KMS-11 (cell line): ENCODE data around the gene RAD51B.

Source experiments
- H2AFZ ChIP-seq: fragments of 200-600 bp; sonication (generic); 2 replicates; pipeline ENCODE4 v1.6.1; 2016; ENCODE audit warnings: antibody characterized with exemption, mixed run types, low read depth
- H3K27ac ChIP-seq: fragments of 200-600 bp; sonication (generic); 2 replicates; pipeline ENCODE4 v1.6.1; 2016; ENCODE audit warnings: mild to moderate bottlenecking, mixed run types
- H3K27me3 ChIP-seq: fragments of 200-600 bp; sonication (generic); 2 replicates; pipeline ENCODE4 v1.6.1; 2017; ENCODE audit warnings: mild to moderate bottlenecking, low read depth, mixed run types, moderate library complexity; ENCODE audit not compliant: insufficient read depth
- H3K36me3 ChIP-seq: fragments of 200-600 bp; sonication (generic); 2 replicates; pipeline ENCODE4 v1.6.1; 2017; ENCODE audit warnings: mild to moderate bottlenecking, mixed run types; ENCODE audit not compliant: insufficient read depth
- H3K4me1 ChIP-seq: fragments of 200-600 bp; sonication (generic); 2 replicates; pipeline ENCODE4 v1.6.1; 2016; ENCODE audit warnings: mild to moderate bottlenecking, low read depth, mixed run types; ENCODE audit not compliant: poor library complexity, severe bottlenecking
- H3K4me2 ChIP-seq: fragments of 200-600 bp; sonication (generic); 2 replicates; pipeline ENCODE4 v1.7.0; 2016; ENCODE audit warnings: mild to moderate bottlenecking, mixed run types
- H3K4me3 ChIP-seq: fragments of 200-600 bp; sonication (generic); IDR thresholded peaks from 2 replicates; pipeline ENCODE4 v1.6.1; 2017; ENCODE audit warnings: low read depth, low read length, mixed read lengths; ENCODE audit not compliant: insufficient read depth
- H3K79me2 ChIP-seq: fragments of 200-600 bp; sonication (generic); 2 replicates; pipeline ENCODE4 v1.6.1; 2016; ENCODE audit warnings: low read depth, mixed run types; ENCODE audit not compliant: insufficient read depth
- H3K9ac ChIP-seq: fragments of 200-600 bp; sonication (generic); 2 replicates; pipeline ENCODE4 v1.6.1; 2016; ENCODE audit warnings: mild to moderate bottlenecking, mixed run types
- H4K20me1 ChIP-seq: fragments of 200-600 bp; sonication (generic); 2 replicates; pipeline ENCODE4 v1.6.1; 2016; ENCODE audit warnings: mild to moderate bottlenecking, mixed run types; ENCODE audit not compliant: insufficient read depth
- CTCF ChIP-seq: fragments of 200-600 bp; sonication (generic); conservative IDR thresholded peaks from 2 replicates; pipeline ENCODE4 v1.6.1; 2017; ENCODE audit warnings: low read depth, mild to moderate bottlenecking, antibody characterized with exemption, low read length, moderate library complexity, mixed read lengths

RAD51B gene

GRCh38 chr14:68651652-68652432 lies 832.3 kb downstream of the RAD51B start:
- H3K36me3 ChIP-seq: no peaks in the 10 kb centered on the region
- H3K4me1 ChIP-seq: no peaks in the 10 kb centered on the region
- no peak overlapping the region for H3K27ac ChIP-seq
- H3K9ac ChIP-seq: no peak overlapping the region
- no peak overlapping the region for H3K4me3 ChIP-seq
- no peaks in the 10 kb centered on the region for H3K27me3 ChIP-seq
- no peak overlapping the region for H2AFZ ChIP-seq
- no peaks in the 10 kb centered on the region for H3K79me2 ChIP-seq
- no peak for TF ChIP-seq CTCF
- H3K4me2 ChIP-seq: no peak overlapping the region
- H4K20me1 ChIP-seq: no peaks in the 10 kb centered on the region

GRCh38 chr14:68652433-68652690 lies 832.8 kb downstream of the RAD51B start:
- no peaks in the 10 kb centered on the region for H3K36me3 ChIP-seq
- no peaks in the 10 kb centered on the region for H3K4me1 ChIP-seq
- H3K4me3 ChIP-seq: no peak overlapping the region
- H3K79me2 ChIP-seq: no peaks in the 10 kb centered on the region
- TF ChIP-seq CTCF: no peak
- H3K27ac ChIP-seq: no peak overlapping the region
- H3K27me3 ChIP-seq: no peaks in the 10 kb centered on the region
- H4K20me1 ChIP-seq: no peaks in the 10 kb centered on the region
- no peak overlapping the region for H3K4me2 ChIP-seq
- H2AFZ ChIP-seq: no peak overlapping the region
- no peak overlapping the region for H3K9ac ChIP-seq

GRCh38 chr14:68653108-68653507 lies 833.5 kb downstream of the RAD51B start:
- no peak overlapping the region for H3K4me2 ChIP-seq
- TF ChIP-seq CTCF: no peak
- no peaks in the 10 kb centered on the region for H3K79me2 ChIP-seq
- no peaks in the 10 kb centered on the region for H3K4me1 ChIP-seq
- H4K20me1 ChIP-seq: no peaks in the 10 kb centered on the region
- H2AFZ ChIP-seq: no peak overlapping the region
- H3K36me3 ChIP-seq: no peaks in the 10 kb centered on the region
- H3K27ac ChIP-seq: no peak overlapping the region
- H3K9ac ChIP-seq: no peak overlapping the region
- no peak overlapping the region for H3K4me3 ChIP-seq
- H3K27me3 ChIP-seq: no peaks in the 10 kb centered on the region

- no peak for TF ChIP-seq CTCF
- H3K4me3 ChIP-seq: no peak overlapping the region
- no peaks in the 10 kb centered on the region for H3K27me3 ChIP-seq
- H4K20me1 ChIP-seq: no peaks in the 10 kb centered on the region
- no peak overlapping the region for H3K27ac ChIP-seq
- no peaks in the 10 kb centered on the region for H3K79me2 ChIP-seq
- no peak overlapping the region for H2AFZ ChIP-seq
- no peak overlapping the region for H3K4me2 ChIP-seq
- no peaks in the 10 kb centered on the region for H3K4me1 ChIP-seq
- no peaks in the 10 kb centered on the region for H3K36me3 ChIP-seq
- no peak overlapping the region for H3K9ac ChIP-seq
These were observed 834.2 kb downstream of the RAD51B start for GRCh38 chr14:68653804-68654203.
